Stimulated activated naive CD4-positive, alpha-beta T cell treated with Interleukin-2 at 50 U/mL for 16 hours (primary cell): Measurements from ENCODE around the gene MBNL2.
"Not testable (repeated sequence)": the region's sequence is repeated elsewhere in the genome, so short reads cannot be mapped to it uniquely, and the experiment has no call there.

Experiments used
- DNase-seq: peaks from one replicate; lab custom pipeline; 2025; lab: John Stamatoyannopoulos, UW

The MBNL2 gene

DNA sequence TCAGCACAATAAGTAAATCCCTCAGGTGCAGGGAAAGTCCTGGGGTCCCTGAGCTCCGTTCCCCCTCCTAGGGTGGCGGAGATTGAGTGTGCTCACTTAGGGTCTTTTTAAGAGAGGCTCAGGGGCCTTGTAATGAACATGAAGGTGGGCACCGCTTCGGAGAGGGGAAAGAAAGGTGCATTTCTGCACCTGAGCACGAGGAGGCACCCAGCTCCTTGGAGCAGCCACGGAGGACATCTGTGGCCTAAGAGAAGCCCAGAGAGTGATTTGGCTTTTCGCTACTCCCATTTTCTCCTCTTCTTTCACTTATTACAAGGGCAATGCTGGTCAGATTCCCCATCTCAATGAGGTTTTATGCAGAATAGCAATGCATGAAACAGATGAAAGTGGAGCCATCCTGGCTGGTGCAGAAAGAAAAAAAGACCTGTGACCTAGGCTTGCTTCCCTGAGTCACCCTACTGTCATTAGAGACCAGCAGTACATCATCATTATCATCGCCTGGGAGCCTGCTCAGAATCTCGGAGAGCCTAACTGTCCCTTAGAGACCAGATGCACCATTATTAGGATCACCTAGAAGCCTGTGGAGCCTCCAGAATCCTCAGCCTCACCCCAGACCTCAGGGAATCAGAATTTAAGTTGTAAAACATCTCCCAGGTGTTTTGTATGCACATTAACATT is 125.3 kb downstream of the MBNL2 start:
- no peak for DNase-seq

DNA sequence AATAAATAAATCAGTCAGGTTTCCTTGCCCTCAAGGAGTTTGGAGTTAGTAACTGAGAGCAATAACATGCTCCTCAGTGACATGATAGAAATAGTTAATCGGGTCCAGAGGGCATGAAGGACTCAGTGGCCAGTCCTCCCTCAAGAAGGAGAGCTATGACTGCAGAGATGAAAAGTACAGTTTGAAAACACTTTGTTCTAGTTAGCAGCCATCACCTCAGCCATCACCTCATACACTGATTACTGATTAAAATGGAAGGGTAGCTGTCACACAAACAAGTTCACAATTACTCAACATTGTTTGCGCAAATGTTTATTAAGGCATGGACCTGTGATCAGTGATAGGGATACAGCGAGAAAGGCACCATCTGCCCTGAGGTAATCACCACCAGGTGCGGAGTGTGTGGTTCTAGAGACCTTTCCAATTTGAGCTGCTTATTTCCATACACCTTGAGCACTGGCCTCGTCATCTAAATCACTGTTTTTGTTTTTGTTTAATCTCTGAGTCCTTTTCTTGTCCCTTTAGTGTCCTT is 126.5 kb downstream of the MBNL2 start:
- DNase-seq = no peak

DNA sequence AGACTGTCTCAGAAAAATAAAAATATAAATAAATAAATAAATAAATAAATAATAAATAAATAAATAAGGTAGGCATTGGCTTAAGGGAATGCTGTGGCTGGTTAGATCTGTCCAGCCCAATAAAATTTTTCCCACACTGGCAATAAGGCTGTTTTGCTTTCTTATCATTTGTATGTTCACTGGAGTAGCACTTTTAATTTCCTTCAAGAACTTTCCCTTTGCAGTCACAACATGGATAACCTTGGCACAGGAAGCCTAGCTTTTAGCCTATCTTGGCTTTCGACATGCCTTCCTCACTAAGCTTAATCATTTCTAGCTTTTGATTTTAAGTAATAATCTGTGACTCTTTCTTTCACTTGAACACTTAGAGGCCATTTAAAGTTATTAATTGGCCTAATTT is 129.9 kb downstream of the MBNL2 start:
- not testable (repeated sequence) for DNase-seq

DNA sequence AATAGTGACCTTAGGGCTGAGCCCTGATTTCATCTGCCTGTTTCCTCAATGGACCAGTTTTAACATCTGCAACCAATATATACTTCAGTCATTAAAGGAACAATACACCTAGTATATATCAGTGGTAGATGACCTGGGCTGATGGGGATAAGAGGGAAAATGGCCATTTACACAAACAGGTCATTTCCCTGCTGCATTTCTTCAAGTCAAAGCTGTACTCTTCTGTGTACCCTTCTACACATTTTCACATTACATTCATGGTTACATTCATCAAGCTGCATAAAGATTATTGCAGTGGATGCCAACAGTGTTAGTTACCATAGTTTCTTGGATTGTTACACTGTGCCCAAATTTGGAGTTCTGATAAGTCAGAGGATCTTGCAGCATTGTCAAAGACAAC is 130.7 kb downstream of the MBNL2 start:
- no peak for DNase-seq

DNA sequence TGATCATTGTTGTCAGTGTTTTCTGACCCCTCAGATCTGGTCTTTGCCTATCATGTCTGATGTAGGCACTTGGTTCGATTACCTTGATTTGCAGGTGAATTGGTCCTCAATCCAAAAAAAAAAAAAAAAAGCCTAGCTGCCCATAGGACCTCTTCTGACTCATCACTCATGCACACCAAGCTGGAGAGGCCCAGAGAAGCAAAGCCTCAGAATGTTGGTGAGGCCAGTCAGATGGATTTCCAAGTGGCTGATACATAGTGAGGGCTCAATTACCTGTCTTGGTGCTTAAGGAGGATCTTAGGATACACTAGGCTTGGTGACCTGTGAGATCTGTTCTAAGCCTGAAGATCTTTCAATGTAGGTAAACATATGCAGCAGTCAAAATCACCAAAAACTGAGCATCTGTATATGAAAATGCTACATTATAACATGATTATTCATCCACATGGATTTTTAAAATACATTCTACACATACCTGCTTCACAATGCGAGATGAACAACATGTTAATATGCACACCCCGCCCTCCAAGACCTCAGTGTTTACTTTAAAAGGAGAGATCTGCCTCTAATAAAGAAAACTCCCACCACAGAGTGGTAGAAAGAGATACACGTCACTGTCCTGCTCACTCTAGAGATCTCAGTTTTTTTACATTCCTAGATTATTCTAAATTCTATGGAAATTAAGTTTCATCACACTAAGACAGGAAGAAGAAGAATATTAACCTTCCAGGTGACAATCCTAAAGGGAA is 132.0 kb downstream of the MBNL2 start:
- no peak for DNase-seq

DNA sequence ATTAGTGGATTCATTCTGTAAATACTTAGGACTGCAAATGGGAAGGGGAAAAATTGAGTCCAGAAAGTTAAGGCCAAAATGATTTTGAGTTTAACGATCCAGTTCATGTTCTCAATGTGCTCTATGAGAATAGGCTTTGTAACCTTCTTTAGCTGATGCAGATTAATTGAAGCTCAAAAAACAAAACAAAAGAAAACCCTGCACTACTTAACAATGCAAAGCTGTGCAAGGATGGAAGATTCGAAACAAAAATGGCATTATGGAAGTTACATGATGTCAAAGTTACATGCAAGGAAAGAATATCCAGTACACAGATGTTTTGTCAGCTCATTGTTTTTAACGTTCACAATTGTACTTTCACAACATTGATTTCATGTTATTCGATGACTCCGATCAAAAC is 132.7 kb downstream of the MBNL2 start:
- DNase-seq = no peak

DNA sequence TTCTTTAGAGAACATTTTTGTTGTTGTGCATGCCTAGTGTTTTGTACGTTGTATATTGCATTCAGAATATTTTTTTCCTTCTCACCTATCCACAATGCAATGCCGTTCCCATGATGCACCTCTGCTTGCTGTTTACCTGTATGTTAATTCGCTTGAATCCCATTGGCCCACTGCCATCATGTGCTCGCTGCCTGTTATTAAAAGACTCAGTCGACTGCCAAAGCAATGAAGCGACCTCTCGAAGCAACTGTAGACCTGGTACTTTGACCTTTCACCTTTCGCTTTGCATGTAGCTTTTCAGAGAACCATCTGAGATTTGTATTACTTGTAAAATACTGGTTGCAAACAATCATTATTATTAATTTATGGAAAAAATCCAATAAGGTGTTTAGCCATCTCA is 134.5 kb downstream of the MBNL2 start:
- DNase-seq = no peak

DNA sequence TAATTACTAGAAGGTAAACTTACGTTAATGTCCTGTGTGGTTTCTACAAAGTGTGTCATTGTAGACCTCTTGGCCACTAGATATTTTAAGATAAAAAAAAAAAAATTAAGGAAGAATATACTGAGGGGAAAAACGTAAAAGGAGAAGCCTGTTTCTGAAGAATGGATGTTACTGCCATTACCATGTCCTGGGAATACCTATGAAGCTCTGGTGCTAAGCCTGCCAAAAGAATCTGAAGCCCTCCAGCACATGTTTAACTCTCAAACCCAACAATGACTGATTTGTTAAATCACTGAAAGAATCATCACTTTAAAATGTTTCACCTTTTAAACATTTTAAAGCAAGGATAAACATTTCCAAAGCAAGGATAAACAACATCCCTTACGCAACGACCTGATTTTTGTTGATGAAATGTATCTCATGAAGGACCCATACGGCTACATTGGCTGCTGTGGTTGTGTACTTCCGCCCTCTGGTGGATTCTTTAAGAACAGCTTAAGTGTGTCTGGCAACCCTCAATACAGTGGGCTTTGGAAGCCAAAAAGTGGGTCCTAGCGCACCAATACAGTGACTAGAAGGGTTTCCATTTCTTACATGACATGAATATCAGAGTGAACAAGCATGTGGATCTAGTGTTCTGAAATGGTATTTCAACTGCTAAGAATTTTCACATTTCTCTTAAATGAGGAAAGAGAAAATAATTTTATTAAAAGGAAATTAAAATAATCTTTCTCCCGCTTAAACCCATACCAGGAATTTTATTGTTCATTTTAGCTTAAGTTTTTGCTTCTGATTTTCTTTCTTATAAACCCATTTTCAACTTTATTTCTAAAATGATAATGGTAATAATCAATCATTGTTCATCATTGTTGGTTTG is 137.3 kb downstream of the MBNL2 start:
- DNase-seq = peak; percentile 7

DNA sequence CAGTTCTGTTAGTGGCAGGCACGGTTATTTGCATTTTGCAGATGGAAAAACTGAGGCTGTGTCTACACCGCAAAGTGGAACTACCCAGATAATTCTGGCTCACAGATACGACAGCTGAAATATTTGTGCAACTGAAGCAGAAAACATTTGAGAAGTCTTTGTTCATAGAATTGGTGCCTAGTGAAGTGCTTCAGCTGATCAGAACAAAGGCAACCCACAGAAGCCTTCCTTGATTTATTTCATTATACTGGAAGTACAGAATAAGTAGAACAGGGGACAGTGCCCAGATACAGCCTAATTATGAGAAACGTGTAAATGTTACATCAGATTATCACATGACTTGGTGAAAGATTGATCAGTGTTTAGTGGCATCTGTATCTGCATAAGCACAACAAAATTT is 138.5 kb downstream of the MBNL2 start:
- no peak for DNase-seq

DNA sequence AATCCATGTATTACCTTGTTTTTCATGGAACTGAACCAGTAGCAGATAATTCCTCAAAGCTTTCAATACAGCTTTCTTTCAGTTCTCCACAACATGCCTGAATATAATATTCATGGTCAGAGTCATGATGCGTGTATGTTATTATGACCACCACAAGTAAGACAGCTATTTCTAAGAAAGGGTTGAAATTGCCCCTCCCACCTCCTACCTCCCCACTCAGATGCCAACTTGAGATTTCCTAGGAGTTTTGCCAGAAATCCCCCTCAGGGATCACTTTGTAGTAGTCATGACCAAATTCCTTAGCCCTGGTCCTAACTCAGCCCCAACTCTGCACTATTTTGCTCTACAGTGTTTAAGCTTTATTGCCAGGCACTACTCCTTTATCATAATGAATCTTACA is 141.9 kb downstream of the MBNL2 start:
- DNase-seq = no peak

DNA sequence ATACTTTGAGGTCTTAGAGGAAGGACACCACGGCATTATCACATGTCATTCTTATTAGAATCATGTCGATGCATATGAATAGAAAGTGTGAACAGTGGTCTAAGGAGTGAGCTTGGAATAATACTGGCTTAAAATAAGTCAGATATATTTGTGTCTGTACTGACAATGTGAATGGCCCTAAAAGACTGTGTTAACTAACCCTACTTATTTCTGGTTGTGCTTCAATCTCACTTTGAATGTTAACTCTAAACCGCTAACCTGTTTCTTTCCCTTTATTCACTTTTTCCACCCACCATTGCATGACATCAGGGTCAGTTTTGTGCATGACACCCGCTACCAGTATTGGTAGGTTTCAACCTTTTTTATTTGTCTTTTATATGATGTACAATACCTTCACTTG is 142.7 kb downstream of the MBNL2 start:
- no peak for DNase-seq

DNA sequence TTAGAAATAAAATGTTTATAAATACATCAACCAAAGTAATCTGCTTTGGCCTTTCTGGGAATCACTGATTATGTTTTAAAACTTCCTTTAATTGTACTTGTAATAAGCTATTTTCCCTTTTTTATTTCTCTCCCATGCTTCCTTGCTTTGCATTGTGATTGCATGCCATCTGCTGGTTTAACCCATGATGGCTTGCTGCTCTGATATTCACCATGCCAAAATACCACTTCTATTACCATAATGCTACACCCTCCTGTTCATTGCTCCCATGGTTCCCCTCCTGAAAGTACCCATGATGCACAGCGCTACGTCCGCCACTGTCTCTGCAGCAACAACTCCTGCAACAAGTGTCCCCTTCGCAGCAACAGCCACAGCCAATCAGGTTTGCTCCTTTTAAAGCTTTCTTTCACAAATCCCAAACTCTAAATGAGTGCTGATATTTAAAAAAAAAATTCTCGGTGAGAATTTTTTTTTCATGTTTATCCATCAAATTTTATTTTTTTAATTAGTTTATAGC is 144.1 kb downstream of the MBNL2 start:
- DNase-seq = no peak

DNA sequence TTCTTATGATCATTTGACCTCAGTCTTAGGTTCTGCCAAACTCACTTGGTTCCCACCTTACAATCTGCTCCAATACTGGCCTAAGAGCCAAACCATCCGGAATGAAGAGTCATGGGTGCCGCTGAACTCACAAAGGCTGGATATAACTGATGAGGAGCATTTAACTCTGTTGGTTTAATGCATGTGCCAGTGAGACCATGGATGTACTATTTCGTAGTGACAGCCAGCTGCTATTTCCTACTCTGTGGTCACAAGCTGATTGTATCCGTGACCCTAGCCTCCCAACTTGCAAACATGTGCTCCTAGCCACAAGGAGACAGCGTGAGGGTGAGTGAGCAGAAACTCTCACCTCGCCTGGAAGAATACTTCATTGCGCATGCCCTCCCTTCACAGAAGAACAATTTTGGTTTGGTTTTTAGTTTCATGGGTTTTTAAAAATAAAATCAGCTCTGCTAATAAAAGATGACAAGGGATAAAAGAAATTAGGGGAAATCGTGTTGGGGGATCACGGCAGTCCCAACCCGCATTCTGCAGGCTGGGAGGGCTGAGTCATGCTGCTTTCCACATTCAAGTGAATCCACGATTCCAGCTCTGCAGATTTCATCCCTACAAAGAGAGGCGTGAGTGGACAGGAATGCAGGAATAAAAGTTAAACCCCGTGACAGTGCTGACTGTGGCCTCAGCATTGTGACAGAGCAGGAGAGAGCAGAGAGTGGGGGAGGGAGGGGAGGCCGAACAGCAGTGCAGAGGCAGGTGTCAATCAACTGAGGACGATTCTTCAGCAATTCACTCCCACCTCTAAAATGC is 145.1 kb downstream of the MBNL2 start:
- no peak for DNase-seq

DNA sequence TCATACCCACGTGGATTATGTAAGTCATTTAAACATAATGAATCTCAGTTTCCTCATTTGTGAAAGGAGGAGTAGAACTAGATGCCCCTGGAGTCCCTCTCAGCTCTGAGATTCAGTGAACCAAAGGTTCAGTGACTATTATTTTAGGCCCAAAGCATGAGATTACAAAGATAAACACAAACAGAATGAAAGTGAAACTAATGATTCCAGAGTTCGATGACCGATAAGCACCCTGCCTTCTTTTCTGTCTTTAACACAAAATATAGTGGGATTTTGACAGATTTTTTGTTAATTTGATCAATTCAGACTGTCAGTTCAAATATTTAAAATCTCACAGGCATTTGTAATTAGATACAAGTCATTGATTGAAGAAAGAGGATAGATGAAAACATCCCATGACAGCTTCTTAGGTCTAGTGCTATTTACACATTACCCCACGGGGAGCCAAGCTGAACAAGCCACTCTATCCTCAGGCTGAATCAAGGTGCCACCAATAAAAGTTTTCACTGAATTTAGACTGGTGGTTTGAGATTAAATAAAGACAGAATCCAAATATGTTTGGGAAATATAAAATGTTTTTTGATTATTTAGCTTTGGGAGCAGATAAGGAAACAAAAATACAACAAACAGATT is 147.2 kb downstream of the MBNL2 start:
- no peak for DNase-seq

DNA sequence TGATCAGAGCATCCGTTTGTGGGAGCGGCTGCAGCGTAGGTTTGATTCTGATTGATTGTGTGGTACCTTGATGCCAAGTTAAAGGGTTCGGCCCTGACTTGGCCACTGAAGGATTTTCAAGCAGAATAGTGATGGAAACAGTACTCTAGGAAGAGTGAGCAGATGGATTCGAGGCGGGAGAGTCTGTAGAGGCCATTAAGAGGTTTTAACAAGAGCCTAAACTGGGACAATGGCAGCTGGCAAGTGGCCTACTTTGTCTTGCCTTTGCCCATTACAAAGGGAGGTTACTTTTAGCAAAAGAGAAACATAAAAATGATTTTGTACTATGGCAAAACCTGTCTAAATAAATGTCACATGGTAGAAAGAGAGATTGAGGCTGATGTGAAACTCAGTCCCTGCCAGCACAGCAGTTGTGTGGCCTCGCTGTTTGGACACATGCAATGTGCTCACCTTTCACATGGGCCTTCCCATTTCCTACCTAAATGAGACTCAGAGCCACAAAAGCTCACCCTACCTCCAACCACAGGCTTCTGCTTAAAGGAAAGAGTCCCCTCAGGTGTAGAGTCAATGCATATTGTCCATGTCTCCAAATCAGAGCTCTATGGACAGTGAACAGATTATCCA is 149.5 kb downstream of the MBNL2 start:
- DNase-seq = no peak

DNA sequence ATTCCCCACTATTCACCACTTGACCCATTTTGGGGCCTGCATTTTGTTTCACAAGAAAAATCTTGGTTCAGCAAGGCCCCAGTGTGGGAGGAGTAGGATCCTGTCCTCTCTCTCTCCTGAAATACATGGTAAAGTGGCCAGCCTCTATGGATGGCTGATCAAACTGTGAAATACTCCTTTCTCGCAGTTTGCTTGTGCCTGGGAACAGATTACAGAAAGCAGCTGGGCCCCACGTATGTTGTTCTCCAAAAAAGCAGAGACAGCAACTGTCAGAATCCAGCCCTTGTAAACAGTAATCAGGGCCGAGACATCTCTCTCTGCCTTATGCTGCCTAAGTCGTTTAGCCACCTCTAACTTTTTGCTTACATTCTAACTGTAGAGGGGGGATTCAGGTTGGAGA is 150.8 kb downstream of the MBNL2 start:
- no peak for DNase-seq

DNA sequence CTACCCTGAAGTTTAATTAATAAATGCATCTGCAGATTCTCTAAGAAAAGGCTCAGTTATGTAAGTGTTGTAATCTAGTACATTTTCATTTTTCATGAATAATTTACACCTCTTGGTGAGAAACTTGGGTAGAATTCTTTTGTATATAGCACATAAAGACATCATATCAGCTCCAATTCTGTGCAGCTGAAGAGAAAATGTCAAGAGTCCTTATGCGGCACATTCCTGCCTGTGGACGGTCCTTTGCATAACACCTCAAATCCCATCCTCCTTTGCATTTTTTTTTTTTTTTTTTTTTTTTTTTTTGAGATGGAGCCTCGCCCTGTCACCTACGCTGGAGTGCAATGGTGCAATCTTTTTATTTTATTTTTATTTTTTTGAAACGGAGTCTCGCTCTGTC is 151.7 kb downstream of the MBNL2 start:
- no peak for DNase-seq

DNA sequence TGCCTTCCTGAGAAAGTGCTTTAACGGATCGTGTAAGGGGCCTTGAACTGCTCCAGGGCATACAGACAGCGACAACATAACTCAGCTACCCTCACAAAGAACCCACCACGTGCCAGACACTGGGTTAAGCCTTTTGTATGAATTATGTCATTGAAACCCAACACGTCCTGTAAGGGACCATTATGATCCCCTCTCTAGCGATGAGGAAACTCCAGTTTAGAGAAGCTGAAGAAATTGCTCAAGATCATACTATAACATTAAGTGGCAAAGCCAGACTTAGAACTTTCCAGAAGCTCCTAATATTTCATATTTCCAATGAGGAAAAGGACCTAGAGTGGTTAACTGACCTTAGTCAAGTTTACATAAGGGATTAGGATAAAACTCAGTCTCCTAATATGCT is 154.8 kb downstream of the MBNL2 start:
- no peak for DNase-seq

DNA sequence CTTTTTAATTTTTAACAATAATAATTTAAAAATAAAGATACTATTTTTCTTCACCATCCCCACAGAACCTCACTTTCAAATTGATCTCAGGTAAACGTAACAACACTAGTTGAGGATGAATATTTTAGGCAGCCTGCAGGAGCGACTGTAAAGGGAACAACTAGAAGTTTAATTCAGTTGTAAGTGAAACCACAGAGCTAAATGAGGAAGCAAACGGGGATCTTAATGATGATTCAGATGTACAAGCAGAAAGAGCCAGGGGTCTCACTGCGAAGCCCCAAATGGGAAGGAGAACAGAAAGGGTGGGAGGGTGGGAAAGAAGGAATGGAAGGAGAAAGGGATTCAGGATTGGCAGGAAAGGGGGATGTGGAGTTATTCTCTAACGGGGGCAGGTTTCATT is 157.3 kb downstream of the MBNL2 start:
- DNase-seq = no peak

DNA sequence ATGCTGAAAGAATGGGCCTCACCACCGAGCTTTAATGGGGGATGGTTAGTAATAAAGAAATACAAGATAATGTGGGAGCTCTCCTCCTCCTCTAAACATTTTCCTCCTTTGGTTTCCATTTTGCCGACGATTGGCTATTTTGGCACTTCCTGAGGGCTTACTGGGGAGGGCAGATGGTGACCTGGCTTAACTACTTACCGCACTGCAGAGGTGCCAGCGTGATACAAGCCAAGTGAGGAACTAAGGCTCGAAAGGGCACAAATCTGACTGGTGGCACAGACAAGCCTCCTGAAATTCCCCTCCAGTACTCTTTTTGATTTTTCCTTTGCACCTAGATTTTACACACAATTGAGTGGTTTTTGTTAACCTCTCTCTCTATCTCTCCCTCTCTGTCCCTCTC is 158.6 kb downstream of the MBNL2 start:
- no peak for DNase-seq

DNA sequence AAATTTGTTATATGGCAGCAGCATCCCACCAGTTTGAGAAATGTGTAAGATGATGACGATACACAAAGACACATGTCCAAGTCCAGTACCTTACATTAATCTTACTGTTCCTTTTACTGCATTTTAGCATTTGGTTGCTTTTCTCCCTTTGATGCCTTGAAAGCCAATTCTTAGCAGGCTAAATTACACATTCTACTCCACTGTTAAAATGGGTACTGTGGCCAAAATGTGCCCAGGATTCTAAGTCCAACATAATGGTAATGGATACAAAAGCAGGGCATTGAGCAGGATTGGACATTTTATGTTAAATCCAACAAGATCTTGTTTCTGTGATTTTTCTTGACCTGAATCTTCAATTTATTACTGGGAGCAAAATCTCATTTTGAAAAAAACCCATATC is 159.1 kb downstream of the MBNL2 start:
- DNase-seq = no peak
